Measurements from ENCODE around the gene ODC1.

ODC1 gene

GRCh38 chr2:10434886-10435819, 13.0 kb downstream of the ODC1 start:
- DNase-seq (ENCODE audit: low spot score), result peak; percentile 74

- no peak for DNase-seq (ENCODE audit: low spot score)
Measured at GRCh38 chr2:10433947-10434885, 13.9 kb downstream of the ODC1 start.

GRCh38 chr2:10433264-10433946, 14.7 kb downstream of the ODC1 start:
- no peak for DNase-seq (ENCODE audit: low spot score)

- DNase-seq (ENCODE audit: low spot score), result no peak
Measured at GRCh38 chr2:10432311-10433181, 15.6 kb downstream of the ODC1 start.

- no peak for DNase-seq (ENCODE audit: low spot score)
Measured at GRCh38 chr2:10431797-10432196, 16.3 kb downstream of the ODC1 start.

- DNase-seq (ENCODE audit: low spot score), result no peak
Measured at GRCh38 chr2:10430886-10431622, 17.1 kb downstream of the ODC1 start.

GRCh38 chr2:10428924-10429323, 19.2 kb downstream of the ODC1 start:
- no peak for DNase-seq (ENCODE audit: low spot score)

- no peak for DNase-seq (ENCODE audit: low spot score)
Measured at GRCh38 chr2:10428355-10428754, 19.8 kb downstream of the ODC1 start.

- DNase-seq (ENCODE audit: low spot score), result no peak
Measured at GRCh38 chr2:10427618-10427949, 20.5 kb downstream of the ODC1 start.

GRCh38 chr2:10426726-10427617, 21.2 kb downstream of the ODC1 start:
- DNase-seq (ENCODE audit: low spot score), result no peak

GRCh38 chr2:10425699-10426098, 22.4 kb downstream of the ODC1 start:
- DNase-seq (ENCODE audit: low spot score), result no peak

GRCh38 chr2:10424916-10425505, 23.1 kb downstream of the ODC1 start:
- no peak for DNase-seq (ENCODE audit: low spot score)

GRCh38 chr2:10424051-10424450, 24.1 kb downstream of the ODC1 start:
- DNase-seq (ENCODE audit: low spot score), result no peak

- DNase-seq (ENCODE audit: low spot score), result no peak
Measured at GRCh38 chr2:10423400-10423774, 24.7 kb downstream of the ODC1 start.

- DNase-seq (ENCODE audit: low spot score), result no peak
Measured at GRCh38 chr2:10422732-10423399, 25.3 kb downstream of the ODC1 start.

- DNase-seq (ENCODE audit: low spot score), result no peak
Measured at GRCh38 chr2:10422251-10422650, 25.9 kb downstream of the ODC1 start.

GRCh38 chr2:10419553-10420257, 28.4 kb downstream of the ODC1 start:
- DNase-seq (ENCODE audit: low spot score), result no peak
